K562 (cell line): ENCODE results near the gene CIB1. TPM values are rescaled to one million over a fixed set of nuclear protein-coding genes. Genes with fewer than 3 reads are reported as not detected.
A peak's percentile ranks its signal among the peaks of the same experiment; 100 is the strongest.

Experiments
- ARHGAP35 ChIP-seq: fragments of 450-650 bp; IDR thresholded peaks from 2 replicates; pipeline ENCODE4 v1.6.1; 2018; ENCODE audit not compliant: partially characterized antibody
- ATF1 ChIP-seq, 2 experiments: fragments of 450-650 bp in 1 of 2; IDR thresholded peaks; 2 replicates each; pipeline ENCODE4 v1.6.1; 2016; ENCODE audit warnings: missing compliant biosample characterization in 1 of 2, missing genetic modification characterization in 1 of 2
- BDP1 ChIP-seq: IDR thresholded peaks from 3 replicates; pipeline ENCODE4 v1.6.1; 2011; ENCODE audit not compliant: insufficient read length, insufficient read depth
- HLTF ChIP-seq: fragments of 450-650 bp; IDR thresholded peaks from 2 replicates; pipeline ENCODE4 v1.6.1; 2016
- KAT2B ChIP-seq: IDR thresholded peaks from one replicate; pipeline ENCODE4 v1.6.1; 2012; ENCODE audit warnings: low read depth, mild to moderate bottlenecking, control low read depth, inconsistent platforms, low read length, moderate library complexity
- NCOR1 ChIP-seq: fragments of 450-650 bp; IDR thresholded peaks from 2 replicates; pipeline ENCODE4 v1.6.1; 2016; ENCODE audit warnings: mild to moderate bottlenecking, moderate library complexity
- NR1H2 ChIP-seq: sonication (generic); formaldehyde crosslinking; IDR thresholded peaks from 2 replicates; pipeline ENCODE4 v1.4.0; 2020; ENCODE audit warnings: mild to moderate bottlenecking, missing genetic modification reagents
- SIRT6 ChIP-seq: IDR thresholded peaks from one replicate; pipeline ENCODE4 v1.6.1; 2012; ENCODE audit warnings: low read depth, mild to moderate bottlenecking, control low read depth, inconsistent platforms, low read length, moderate library complexity
- SMARCC2 ChIP-seq: fragments of 450-650 bp; IDR thresholded peaks from 2 replicates; pipeline ENCODE4 v1.6.1; 2017; ENCODE audit warnings: antibody characterized with exemption, moderate library complexity, mild to moderate bottlenecking, low read depth
- TCF3 ChIP-seq: sonication (generic); formaldehyde crosslinking; IDR thresholded peaks from 2 replicates; pipeline ENCODE4 v1.4.0; 2020; ENCODE audit warnings: mild to moderate bottlenecking, missing genetic modification reagents
- TFAM ChIP-seq: fragments of 250-450 bp; sonication (Bioruptor Pico); conservative IDR thresholded peaks from 2 replicates; pipeline ENCODE4 v1.5.0; 2021; ENCODE audit warnings: mild to moderate bottlenecking, moderate library complexity
- ZBTB12 ChIP-seq: fragments of 250-450 bp; sonication (Bioruptor Pico); IDR thresholded peaks from 2 replicates; pipeline ENCODE4 v1.4.0; 2020
- ZNF121 ChIP-seq: sonication (generic); formaldehyde crosslinking; conservative IDR thresholded peaks from 2 replicates; pipeline ENCODE4 v1.8.0; 2022; ENCODE audit warnings: missing genetic modification reagents
- ZNF263 ChIP-seq: sonication (generic); formaldehyde crosslinking; IDR thresholded peaks from 2 replicates; pipeline ENCODE4 v1.8.0; 2022; ENCODE audit warnings: mild to moderate bottlenecking, missing genetic modification reagents, borderline replicate concordance
- ZNF3 ChIP-seq: fragments of 250-450 bp; sonication (Bioruptor Pico); IDR thresholded peaks from 2 replicates; pipeline ENCODE4 v1.5.0; 2021; ENCODE audit warnings: mild to moderate bottlenecking, moderate library complexity
- ZNF407 ChIP-seq: fragments of 450-650 bp; IDR thresholded peaks from 2 replicates; pipeline ENCODE4 v1.6.1; 2016; ENCODE audit warnings: low read depth
- polyA plus RNA-seq, 8 experiments: library from polyadenylated mRNA; depleted of rRNA in 4 of 8; stranded (reverse) in 5 of 8; unstranded in 3 of 8; fragments of >200 nt; fragmentation: Nextera tagmentation in 2 of 8; fragmentation: Illumina TruSeq in 1 of 8; extraction: Ambion mirVana in 2 of 8; extraction: Trizol in 1 of 8; gene quantifications; 2 replicates each; pipeline versions ENCODE4 v1.2.1 to v1.2.3, GENCODE V29; 2011 to 2014; ENCODE audit warnings: inconsistent platforms in 1 of 8, missing spikeins in 1 of 8
- total RNA-seq, 7 experiments: library from RNA; depleted of rRNA in 6 of 7; stranded (reverse); fragments of >200 nt in 6 of 7; fragmentation: Illumina TruSeq in 2 of 7; extraction: Trizol in 2 of 7; gene quantifications; 2 replicates each; pipeline versions ENCODE4 v1.2.1 to v1.2.3, GENCODE V29; 2011 to 2021; ENCODE audit warnings: low replicate concordance in 1 of 7
- TF ChIP-seq, protein P1 (sequence below): sonication (generic); formaldehyde crosslinking; IDR thresholded peaks from 2 replicates; pipeline ENCODE4 v1.8.0; 2022; ENCODE audit warnings: missing genetic modification reagents, mild to moderate bottlenecking, borderline replicate concordance

Gene CIB1
- total and polyA plus RNA-seq, 9 of the 15 experiments (the other 6 are each of a cell fraction or from before 2014, with no cell fraction given): 14.9 to 136 (median 64.5) TPM

DNA sequence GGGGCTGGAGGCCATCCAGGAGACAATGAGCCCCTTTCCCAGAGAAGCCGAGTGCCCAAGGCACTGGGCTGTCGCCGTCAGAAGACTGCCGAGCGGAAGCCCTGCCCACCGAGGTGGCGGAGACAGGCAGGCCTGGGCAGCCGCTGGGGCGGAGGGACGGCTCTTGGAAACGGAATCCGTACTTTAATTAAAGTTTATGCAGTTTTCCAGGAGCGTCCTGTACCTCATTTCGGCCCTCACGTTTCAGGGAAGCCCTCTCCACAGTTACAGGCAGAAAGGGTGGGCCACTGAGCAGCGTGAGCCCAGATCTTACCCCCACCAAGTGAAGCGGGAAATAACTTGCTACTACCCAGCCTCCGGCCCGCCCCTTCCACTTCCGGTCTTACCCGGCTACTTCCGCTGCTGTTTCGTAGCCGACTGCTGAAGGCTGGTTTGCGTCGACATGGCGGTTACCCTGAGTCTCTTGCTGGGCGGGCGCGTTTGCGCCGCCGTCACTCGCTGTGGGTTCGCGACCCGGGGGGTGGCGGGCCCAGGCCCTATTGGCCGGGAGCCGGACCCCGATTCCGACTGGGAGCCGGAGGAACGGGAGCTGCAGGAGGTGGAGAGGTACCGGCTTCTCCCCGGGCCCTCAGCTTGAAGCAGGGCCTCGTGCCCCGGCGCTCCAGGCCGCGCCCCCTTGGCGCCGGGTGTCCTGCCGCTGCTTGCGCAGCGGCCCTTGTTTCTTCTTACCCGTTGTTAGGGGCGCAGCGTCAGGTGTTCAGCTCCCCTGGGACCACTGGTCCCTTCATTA is 31.7 kb upstream of the CIB1 start, which contains the start of gene NGRN (continued):
- TF ChIP-seq, protein P1, sequence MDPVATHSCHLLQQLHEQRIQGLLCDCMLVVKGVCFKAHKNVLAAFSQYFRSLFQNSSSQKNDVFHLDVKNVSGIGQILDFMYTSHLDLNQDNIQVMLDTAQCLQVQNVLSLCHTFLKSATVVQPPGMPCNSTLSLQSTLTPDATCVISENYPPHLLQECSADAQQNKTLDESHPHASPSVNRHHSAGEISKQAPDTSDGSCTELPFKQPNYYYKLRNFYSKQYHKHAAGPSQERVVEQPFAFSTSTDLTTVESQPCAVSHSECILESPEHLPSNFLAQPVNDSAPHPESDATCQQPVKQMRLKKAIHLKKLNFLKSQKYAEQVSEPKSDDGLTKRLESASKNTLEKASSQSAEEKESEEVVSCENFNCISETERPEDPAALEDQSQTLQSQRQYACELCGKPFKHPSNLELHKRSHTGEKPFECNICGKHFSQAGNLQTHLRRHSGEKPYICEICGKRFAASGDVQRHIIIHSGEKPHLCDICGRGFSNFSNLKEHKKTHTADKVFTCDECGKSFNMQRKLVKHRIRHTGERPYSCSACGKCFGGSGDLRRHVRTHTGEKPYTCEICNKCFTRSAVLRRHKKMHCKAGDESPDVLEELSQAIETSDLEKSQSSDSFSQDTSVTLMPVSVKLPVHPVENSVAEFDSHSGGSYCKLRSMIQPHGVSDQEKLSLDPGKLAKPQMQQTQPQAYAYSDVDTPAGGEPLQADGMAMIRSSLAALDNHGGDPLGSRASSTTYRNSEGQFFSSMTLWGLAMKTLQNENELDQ (CRISPR knock-in tag): no peak
- TF ChIP-seq HLTF (no peak), SMARCC2 (no peak), KAT2B (no peak), TFAM (CRISPR knock-in tag) (no peak), NCOR1 (peak; percentile 31; the same call in 1 of the 2 replicates), ZNF263 (CRISPR knock-in tag) (no peak), ZNF121 (no peak), BDP1 (no peak), ARHGAP35 (no peak), ZBTB12 (CRISPR knock-in tag) (peak; percentile 38; the same call in 1 of the 2 replicates), ZNF407 (no peak), TCF3 (CRISPR knock-in tag) (0 out of 2 replicates have a peak, but pooled peaks have one; percentile 2), SIRT6 (no peak), ZNF3 (no peak), ATF1 (CRISPR knock-in tag; IDR thresholded peaks at IDR 0.05) (no peak), ATF1 (tag; IDR thresholded peaks at IDR 0.05) (peak; percentile 80), NR1H2 (CRISPR knock-in tag) (no peak)
